HepG2 (cell line): ENCODE measurements around the gene ABCC8. TPM values are rescaled to one million over a fixed set of nuclear protein-coding genes. Genes with fewer than 3 reads are reported as not detected.

ENCODE experiments used
- CBX2 ChIP-seq, 2 experiments: fragments of 200-600 bp in 1 of 2; sonication (generic); formaldehyde crosslinking in 1 of 2; IDR thresholded peaks; 2 replicates each; pipeline versions ENCODE4 v1.7.0 to v1.8.1; 2018 to 2022; ENCODE audit warnings: low read depth in 2 of 2, low read length in 1 of 2, mild to moderate bottlenecking in 1 of 2, missing genetic modification reagents in 1 of 2
- KLF12 ChIP-seq: sonication (generic); formaldehyde crosslinking; IDR thresholded peaks from 2 replicates; pipeline ENCODE4 v1.4.0; 2020; ENCODE audit warnings: missing genetic modification reagents, borderline replicate concordance
- MED13 ChIP-seq: sonication (generic); formaldehyde crosslinking; IDR thresholded peaks from 2 replicates; pipeline ENCODE4 v1.5.0; 2020; ENCODE audit warnings: missing genetic modification reagents
- MYNN ChIP-seq: sonication (generic); formaldehyde crosslinking; IDR thresholded peaks from 2 replicates; pipeline ENCODE4 v1.4.0; 2020; ENCODE audit warnings: mild to moderate bottlenecking, low read depth, missing genetic modification reagents
- POLR2A ChIP-seq, 2 experiments: IDR thresholded peaks; 2 replicates each; pipeline ENCODE4 v1.6.1; 2011; ENCODE audit warnings: low read depth in 2 of 2, low read length in 2 of 2, mild to moderate bottlenecking in 1 of 2, moderate library complexity in 1 of 2; ENCODE audit not compliant: insufficient read depth in 1 of 2
- POLR2G ChIP-seq: fragments of 200-400 bp; formaldehyde crosslinking; IDR thresholded peaks from 2 replicates; pipeline ENCODE4 v1.6.1; 2018; ENCODE audit warnings: mild to moderate bottlenecking, low read depth, low read length, moderate library complexity
- PREB ChIP-seq: sonication (generic); formaldehyde crosslinking; IDR thresholded peaks from 2 replicates; pipeline ENCODE4 v1.4.0; 2020; ENCODE audit warnings: missing genetic modification reagents
- TBX2 ChIP-seq: sonication (generic); formaldehyde crosslinking; IDR thresholded peaks from 2 replicates; pipeline ENCODE4 v1.5.0; 2020; ENCODE audit warnings: missing genetic modification reagents, mild to moderate bottlenecking, borderline replicate concordance
- TSC22D2 ChIP-seq: sonication (generic); formaldehyde crosslinking; IDR thresholded peaks from 2 replicates; pipeline ENCODE4 v1.5.1; 2020; ENCODE audit warnings: missing genetic modification reagents, mild to moderate bottlenecking, borderline replicate concordance
- ZNF24 ChIP-seq: fragments of 450-650 bp; IDR thresholded peaks from 2 replicates; pipeline ENCODE4 v1.6.1; 2017; ENCODE audit warnings: antibody characterized with exemption, mild to moderate bottlenecking
- ZNF503 ChIP-seq: sonication (generic); formaldehyde crosslinking; IDR thresholded peaks from 2 replicates; pipeline ENCODE4 v1.4.0; 2020; ENCODE audit warnings: missing genetic modification reagents
- ZSCAN22 ChIP-seq: sonication (generic); formaldehyde crosslinking; IDR thresholded peaks from 2 replicates; pipeline ENCODE4 v1.4.0; 2020; ENCODE audit warnings: mild to moderate bottlenecking, missing genetic modification reagents
- polyA plus RNA-seq, 8 experiments: library from polyadenylated mRNA; depleted of rRNA in 3 of 8; stranded (reverse) in 7 of 8; unstranded in 1 of 8; fragments of >200 nt; fragmentation: Illumina TruSeq in 4 of 8; extraction: Trizol in 4 of 8; gene quantifications; 2 replicates each; pipeline versions ENCODE4 v1.2.1 to v1.2.3, GENCODE V29; 2011 to 2016; ENCODE audit warnings: low read depth in 4 of 8, missing spikeins in 1 of 8, mixed read lengths in 1 of 8; ENCODE audit not compliant: insufficient read depth in 1 of 8
- total RNA-seq, 5 experiments: library from RNA; depleted of rRNA; stranded (reverse); fragments of >200 nt; fragmentation: Illumina TruSeq; extraction: Trizol; gene quantifications; 2 replicates each; pipeline ENCODE4 v1.2.3, GENCODE V29; 2016; ENCODE audit warnings: low read depth in 1 of 5
- TF ChIP-seq, protein P1 (sequence below): sonication (generic); formaldehyde crosslinking; IDR thresholded peaks from 2 replicates; pipeline ENCODE4 v1.4.0; 2020; ENCODE audit warnings: mild to moderate bottlenecking, missing genetic modification reagents
- TF ChIP-seq, protein P2 (sequence below): sonication (generic); formaldehyde crosslinking; IDR thresholded peaks from 2 replicates; pipeline ENCODE4 v1.4.0; 2020; ENCODE audit warnings: low read depth, missing genetic modification reagents
- TF ChIP-seq, protein P3 (sequence below): IDR thresholded peaks from 2 replicates; pipeline ENCODE4 v1.6.1; 2012; ENCODE audit warnings: inconsistent platforms
- TF ChIP-seq, protein P4 (sequence below): IDR thresholded peaks from 2 replicates; pipeline ENCODE4 v1.6.1; 2016; ENCODE audit warnings: low read depth

The ABCC8 gene
- total and polyA plus RNA-seq, 2 of the 13 experiments (the other 11 are each of a cell fraction or from before 2014, with no cell fraction given): not detected

DNA sequence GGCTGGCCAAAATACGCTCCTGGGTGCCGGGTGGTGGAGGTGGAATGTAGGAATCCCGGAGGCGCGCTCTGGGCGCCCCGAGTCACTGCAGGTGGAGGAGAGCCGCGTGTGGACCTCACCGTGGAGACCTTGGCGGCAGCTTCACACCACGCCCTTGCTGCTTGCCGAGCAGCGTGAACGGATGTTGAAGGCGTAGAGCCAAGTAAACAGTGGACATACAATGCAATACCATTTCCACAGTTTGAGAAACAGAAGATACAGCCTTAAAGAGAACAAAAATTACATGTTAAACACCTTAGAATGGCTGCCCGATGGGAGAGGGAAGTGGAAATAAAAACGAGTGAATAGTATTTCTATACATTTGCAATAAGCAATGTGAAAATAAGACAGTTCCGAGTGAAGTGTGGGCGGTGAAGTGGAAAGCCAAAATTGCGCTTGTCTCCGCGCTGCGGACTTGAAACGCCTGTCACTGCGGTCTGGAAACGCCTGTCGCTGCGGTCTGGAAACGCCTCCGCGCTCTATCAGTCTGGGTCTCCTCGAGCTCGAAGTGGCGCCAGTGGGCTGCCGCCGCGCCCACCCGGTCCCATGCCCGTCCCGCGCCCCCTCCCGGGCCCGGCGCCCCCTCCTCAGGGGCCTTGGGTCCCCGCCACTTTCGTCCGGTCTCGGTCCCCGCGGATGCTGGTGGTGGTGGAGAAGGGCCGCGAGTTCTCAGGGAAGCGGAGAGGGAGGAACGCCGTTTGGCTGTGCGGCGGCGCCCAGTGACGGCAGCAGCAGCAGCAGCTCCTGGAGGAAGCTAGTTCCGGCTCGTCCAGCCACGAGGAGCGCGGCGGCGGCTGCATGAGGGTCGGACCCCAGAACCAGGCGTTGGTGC is 123.5 kb downstream of the ABCC8 start (continued):
- TF ChIP-seq TBX2 (CRISPR knock-in tag) (peak; percentile 92), MYNN (no peak), ZNF503 (CRISPR knock-in tag) (no peak), KLF12 (CRISPR knock-in tag) (no peak), POLR2G (peak; percentile 83), ZSCAN22 (CRISPR knock-in tag) (no peak), PREB (CRISPR knock-in tag) (no peak), MED13 (CRISPR knock-in tag) (peak; percentile 22; the same call in 1 of the 2 replicates), CBX2 (IDR thresholded peaks at IDR 0.05; ENCODE audit: low read depth, low read length) (no peak), CBX2 (CRISPR knock-in tag; IDR thresholded peaks at IDR 0.05; ENCODE audit: low read depth) (no peak), ZNF24 (no peak; the same call in 1 of the 2 replicates), TSC22D2 (CRISPR knock-in tag) (0 out of 2 replicates have a peak, but pooled peaks have one; percentile 48), POLR2A (IDR thresholded peaks at IDR 0.05; ENCODE audit: insufficient read depth in 1 of 2, low read depth in 2 of 2, low read length in 2 of 2) (peak; percentile 80 to 82)
- TF ChIP-seq, protein P1, sequence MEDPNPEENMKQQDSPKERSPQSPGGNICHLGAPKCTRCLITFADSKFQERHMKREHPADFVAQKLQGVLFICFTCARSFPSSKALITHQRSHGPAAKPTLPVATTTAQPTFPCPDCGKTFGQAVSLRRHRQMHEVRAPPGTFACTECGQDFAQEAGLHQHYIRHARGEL (CRISPR knock-in tag): peak; percentile 64; the same call in 1 of the 2 replicates
- TF ChIP-seq, protein P2, sequence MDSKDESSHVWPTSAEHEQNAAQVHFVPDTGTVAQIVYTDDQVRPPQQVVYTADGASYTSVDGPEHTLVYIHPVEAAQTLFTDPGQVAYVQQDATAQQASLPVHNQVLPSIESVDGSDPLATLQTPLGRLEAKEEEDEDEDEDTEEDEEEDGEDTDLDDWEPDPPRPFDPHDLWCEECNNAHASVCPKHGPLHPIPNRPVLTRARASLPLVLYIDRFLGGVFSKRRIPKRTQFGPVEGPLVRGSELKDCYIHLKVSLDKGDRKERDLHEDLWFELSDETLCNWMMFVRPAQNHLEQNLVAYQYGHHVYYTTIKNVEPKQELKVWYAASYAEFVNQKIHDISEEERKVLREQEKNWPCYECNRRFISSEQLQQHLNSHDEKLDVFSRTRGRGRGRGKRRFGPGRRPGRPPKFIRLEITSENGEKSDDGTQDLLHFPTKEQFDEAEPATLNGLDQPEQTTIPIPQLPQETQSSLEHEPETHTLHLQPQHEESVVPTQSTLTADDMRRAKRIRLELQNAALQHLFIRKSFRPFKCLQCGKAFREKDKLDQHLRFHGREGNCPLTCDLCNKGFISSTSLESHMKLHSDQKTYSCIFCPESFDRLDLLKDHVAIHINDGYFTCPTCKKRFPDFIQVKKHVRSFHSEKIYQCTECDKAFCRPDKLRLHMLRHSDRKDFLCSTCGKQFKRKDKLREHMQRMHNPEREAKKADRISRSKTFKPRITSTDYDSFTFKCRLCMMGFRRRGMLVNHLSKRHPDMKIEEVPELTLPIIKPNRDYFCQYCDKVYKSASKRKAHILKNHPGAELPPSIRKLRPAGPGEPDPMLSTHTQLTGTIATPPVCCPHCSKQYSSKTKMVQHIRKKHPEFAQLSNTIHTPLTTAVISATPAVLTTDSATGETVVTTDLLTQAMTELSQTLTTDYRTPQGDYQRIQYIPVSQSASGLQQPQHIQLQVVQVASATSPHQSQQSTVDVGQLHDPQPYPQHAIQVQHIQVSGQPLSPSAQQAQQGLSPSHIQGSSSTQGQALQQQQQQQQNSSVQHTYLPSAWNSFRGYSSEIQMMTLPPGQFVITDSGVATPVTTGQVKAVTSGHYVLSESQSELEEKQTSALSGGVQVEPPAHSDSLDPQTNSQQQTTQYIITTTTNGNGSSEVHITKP (CRISPR knock-in tag): no peak
- TF ChIP-seq, protein P3, sequence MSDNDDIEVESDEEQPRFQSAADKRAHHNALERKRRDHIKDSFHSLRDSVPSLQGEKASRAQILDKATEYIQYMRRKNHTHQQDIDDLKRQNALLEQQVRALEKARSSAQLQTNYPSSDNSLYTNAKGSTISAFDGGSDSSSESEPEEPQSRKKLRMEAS: peak; percentile 99
- TF ChIP-seq, protein P4, sequence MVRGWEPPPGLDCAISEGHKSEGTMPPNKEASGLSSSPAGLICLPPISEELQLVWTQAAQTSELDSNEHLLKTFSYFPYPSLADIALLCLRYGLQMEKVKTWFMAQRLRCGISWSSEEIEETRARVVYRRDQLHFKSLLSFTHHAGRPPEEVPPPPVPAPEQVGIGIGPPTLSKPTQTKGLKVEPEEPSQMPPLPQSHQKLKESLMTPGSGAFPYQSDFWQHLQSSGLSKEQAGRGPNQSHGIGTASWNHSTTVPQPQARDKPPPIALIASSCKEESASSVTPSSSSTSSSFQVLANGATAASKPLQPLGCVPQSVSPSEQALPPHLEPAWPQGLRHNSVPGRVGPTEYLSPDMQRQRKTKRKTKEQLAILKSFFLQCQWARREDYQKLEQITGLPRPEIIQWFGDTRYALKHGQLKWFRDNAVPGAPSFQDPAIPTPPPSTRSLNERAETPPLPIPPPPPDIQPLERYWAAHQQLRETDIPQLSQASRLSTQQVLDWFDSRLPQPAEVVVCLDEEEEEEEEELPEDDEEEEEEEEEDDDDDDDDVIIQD (CRISPR knock-in tag): 0 out of 2 replicates have a peak, but pooled peaks have one; percentile 64
